Measurements from ENCODE around the gene CCDC106. TPM values are rescaled to one million over a fixed set of nuclear protein-coding genes. Genes with fewer than 3 reads are reported as not detected.

Gene CCDC106
- total RNA-seq, 1 experiment from 2014 or later: 21.1 TPM

DNA sequence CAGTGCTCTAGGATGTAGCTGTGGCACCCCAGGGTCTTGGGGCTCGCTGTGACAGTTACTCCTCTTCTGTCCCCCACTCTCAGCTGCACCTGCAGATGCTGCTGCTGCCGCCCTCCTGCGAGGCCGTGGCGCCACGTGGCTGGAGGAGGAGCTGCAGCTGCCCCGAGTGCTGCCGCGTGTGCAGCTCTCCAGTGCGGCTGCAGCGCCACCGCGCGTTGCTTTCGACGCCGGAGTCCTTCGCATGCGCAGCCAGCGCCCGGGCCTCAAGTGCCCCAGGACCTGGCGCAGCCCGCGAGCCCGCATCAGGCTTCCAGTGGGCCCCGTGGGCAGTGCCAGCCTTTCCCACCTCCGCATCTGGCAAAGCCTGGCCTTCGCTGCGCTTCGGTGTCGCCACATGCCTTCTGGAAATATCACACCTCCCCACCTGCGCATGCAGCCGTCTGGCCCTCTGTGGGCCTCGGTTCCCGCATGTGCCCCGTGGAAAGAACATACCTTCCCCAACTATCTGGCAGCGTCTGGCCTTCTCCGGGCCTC, 7.9 kb upstream of the CCDC106 start (continued):
- TF ChIP-seq ZNF425 (CRISPR knock-in tag; conservative IDR thresholded peaks at IDR 0.05) (no peak), NR2C2 (CRISPR knock-in tag; IDR thresholded peaks at IDR 0.05) (peak; percentile 81; the same call in 1 of the 2 replicates), CBFB (CRISPR knock-in tag; IDR thresholded peaks at IDR 0.05; ENCODE audit: low read depth) (no peak), EMX1 (CRISPR knock-in tag; IDR thresholded peaks at IDR 0.05) (no peak), NR3C1 (CRISPR knock-in tag; conservative IDR thresholded peaks at IDR 0.05; ENCODE audit: low read depth) (no peak), NFYB (CRISPR knock-in tag; conservative IDR thresholded peaks at IDR 0.05; ENCODE audit: low read depth) (peak; percentile 35; the same call in 1 of the 2 replicates), NFE2L1 (CRISPR knock-in tag; IDR thresholded peaks at IDR 0.05) (peak; percentile 95), TCF7 (CRISPR knock-in tag; IDR thresholded peaks at IDR 0.05; ENCODE audit: low read depth) (peak; percentile 93; the same call in 1 of the 2 replicates), CREB1 (CRISPR knock-in tag; IDR thresholded peaks at IDR 0.05) (peak; percentile 89), MYBL2 (CRISPR knock-in tag; IDR thresholded peaks at IDR 0.05) (peak; percentile 67; the same call in 1 of the 2 replicates), ESRRA (CRISPR knock-in tag; IDR thresholded peaks at IDR 0.05; ENCODE audit: borderline replicate concordance) (no peak), PRRX2 (CRISPR knock-in tag; IDR thresholded peaks at IDR 0.05) (no peak), FOXK1 (CRISPR knock-in tag; IDR thresholded peaks at IDR 0.05) (peak; percentile 92), ZNF416 (CRISPR knock-in tag; IDR thresholded peaks at IDR 0.05) (no peak), ZNF671 (CRISPR knock-in tag; IDR thresholded peaks at IDR 0.05) (no peak), ZNF263 (CRISPR knock-in tag; IDR thresholded peaks at IDR 0.05; ENCODE audit: low read depth) (peak; percentile 50), HMGA2 (CRISPR knock-in tag; IDR thresholded peaks at IDR 0.05) (no peak), TP53 (CRISPR knock-in tag; IDR thresholded peaks at IDR 0.05) (peak; percentile 87), KAT7 (CRISPR knock-in tag; IDR thresholded peaks at IDR 0.05; ENCODE audit: borderline replicate concordance) (no peak), E2F1 (CRISPR knock-in tag; IDR thresholded peaks at IDR 0.05) (peak; percentile 92), ATF1 (CRISPR knock-in tag; IDR thresholded peaks at IDR 0.05) (0 out of 2 replicates have a peak, but pooled peaks have one; percentile 32), FOXP1 (CRISPR knock-in tag; IDR thresholded peaks at IDR 0.05; ENCODE audit: borderline replicate concordance) (peak; percentile 86), ZNF396 (CRISPR knock-in tag; IDR thresholded peaks at IDR 0.05; ENCODE audit: borderline replicate concordance) (no peak)
- TF ChIP-seq, protein P1, sequence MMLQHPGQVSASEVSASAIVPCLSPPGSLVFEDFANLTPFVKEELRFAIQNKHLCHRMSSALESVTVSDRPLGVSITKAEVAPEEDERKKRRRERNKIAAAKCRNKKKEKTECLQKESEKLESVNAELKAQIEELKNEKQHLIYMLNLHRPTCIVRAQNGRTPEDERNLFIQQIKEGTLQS (CRISPR knock-in tag; conservative IDR thresholded peaks at IDR 0.05): no peak
- TF ChIP-seq, protein P2, sequence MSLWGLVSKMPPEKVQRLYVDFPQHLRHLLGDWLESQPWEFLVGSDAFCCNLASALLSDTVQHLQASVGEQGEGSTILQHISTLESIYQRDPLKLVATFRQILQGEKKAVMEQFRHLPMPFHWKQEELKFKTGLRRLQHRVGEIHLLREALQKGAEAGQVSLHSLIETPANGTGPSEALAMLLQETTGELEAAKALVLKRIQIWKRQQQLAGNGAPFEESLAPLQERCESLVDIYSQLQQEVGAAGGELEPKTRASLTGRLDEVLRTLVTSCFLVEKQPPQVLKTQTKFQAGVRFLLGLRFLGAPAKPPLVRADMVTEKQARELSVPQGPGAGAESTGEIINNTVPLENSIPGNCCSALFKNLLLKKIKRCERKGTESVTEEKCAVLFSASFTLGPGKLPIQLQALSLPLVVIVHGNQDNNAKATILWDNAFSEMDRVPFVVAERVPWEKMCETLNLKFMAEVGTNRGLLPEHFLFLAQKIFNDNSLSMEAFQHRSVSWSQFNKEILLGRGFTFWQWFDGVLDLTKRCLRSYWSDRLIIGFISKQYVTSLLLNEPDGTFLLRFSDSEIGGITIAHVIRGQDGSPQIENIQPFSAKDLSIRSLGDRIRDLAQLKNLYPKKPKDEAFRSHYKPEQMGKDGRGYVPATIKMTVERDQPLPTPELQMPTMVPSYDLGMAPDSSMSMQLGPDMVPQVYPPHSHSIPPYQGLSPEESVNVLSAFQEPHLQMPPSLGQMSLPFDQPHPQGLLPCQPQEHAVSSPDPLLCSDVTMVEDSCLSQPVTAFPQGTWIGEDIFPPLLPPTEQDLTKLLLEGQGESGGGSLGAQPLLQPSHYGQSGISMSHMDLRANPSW (CRISPR knock-in tag; conservative IDR thresholded peaks at IDR 0.05; ENCODE audit: low read depth): no peak
- TF ChIP-seq, protein P3, sequence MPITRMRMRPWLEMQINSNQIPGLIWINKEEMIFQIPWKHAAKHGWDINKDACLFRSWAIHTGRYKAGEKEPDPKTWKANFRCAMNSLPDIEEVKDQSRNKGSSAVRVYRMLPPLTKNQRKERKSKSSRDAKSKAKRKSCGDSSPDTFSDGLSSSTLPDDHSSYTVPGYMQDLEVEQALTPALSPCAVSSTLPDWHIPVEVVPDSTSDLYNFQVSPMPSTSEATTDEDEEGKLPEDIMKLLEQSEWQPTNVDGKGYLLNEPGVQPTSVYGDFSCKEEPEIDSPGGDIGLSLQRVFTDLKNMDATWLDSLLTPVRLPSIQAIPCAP (CRISPR knock-in tag; IDR thresholded peaks at IDR 0.05): peak; percentile 97
- TF ChIP-seq, protein P4, sequence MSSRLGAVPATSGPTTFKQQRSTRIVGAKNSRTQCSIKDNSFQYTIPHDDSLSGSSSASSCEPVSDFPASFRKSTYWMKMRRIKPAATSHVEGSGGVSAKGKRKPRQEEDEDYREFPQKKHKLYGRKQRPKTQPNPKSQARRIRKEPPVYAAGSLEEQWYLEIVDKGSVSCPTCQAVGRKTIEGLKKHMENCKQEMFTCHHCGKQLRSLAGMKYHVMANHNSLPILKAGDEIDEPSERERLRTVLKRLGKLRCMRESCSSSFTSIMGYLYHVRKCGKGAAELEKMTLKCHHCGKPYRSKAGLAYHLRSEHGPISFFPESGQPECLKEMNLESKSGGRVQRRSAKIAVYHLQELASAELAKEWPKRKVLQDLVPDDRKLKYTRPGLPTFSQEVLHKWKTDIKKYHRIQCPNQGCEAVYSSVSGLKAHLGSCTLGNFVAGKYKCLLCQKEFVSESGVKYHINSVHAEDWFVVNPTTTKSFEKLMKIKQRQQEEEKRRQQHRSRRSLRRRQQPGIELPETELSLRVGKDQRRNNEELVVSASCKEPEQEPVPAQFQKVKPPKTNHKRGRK (CRISPR knock-in tag; IDR thresholded peaks at IDR 0.05; ENCODE audit: borderline replicate concordance): no peak
- TF ChIP-seq, protein P5, sequence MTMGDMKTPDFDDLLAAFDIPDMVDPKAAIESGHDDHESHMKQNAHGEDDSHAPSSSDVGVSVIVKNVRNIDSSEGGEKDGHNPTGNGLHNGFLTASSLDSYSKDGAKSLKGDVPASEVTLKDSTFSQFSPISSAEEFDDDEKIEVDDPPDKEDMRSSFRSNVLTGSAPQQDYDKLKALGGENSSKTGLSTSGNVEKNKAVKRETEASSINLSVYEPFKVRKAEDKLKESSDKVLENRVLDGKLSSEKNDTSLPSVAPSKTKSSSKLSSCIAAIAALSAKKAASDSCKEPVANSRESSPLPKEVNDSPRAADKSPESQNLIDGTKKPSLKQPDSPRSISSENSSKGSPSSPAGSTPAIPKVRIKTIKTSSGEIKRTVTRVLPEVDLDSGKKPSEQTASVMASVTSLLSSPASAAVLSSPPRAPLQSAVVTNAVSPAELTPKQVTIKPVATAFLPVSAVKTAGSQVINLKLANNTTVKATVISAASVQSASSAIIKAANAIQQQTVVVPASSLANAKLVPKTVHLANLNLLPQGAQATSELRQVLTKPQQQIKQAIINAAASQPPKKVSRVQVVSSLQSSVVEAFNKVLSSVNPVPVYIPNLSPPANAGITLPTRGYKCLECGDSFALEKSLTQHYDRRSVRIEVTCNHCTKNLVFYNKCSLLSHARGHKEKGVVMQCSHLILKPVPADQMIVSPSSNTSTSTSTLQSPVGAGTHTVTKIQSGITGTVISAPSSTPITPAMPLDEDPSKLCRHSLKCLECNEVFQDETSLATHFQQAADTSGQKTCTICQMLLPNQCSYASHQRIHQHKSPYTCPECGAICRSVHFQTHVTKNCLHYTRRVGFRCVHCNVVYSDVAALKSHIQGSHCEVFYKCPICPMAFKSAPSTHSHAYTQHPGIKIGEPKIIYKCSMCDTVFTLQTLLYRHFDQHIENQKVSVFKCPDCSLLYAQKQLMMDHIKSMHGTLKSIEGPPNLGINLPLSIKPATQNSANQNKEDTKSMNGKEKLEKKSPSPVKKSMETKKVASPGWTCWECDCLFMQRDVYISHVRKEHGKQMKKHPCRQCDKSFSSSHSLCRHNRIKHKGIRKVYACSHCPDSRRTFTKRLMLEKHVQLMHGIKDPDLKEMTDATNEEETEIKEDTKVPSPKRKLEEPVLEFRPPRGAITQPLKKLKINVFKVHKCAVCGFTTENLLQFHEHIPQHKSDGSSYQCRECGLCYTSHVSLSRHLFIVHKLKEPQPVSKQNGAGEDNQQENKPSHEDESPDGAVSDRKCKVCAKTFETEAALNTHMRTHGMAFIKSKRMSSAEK (CRISPR knock-in tag; IDR thresholded peaks at IDR 0.05; ENCODE audit: borderline replicate concordance): no peak

All from WTC11 (cell line).